ENCODE data around the gene CAPN11.

GRCh38 chr6:44214307-44214706, 55.7 kb downstream of the CAPN11 start:
- no peak for TF ChIP-seq CTCF (IDR thresholded peaks at IDR 0.05; ENCODE audit: insufficient read depth, low read length)
- no peak for TF ChIP-seq REST (IDR thresholded peaks at IDR 0.05; ENCODE audit: insufficient replicate concordance, low read depth)
- TF ChIP-seq POLR2AphosphoS5 (IDR thresholded peaks at IDR 0.05; ENCODE audit: low read depth): no peak
- TF ChIP-seq GABPA (IDR thresholded peaks at IDR 0.05; ENCODE audit: low read depth): no peak
- no peak for TF ChIP-seq SPI1 (IDR thresholded peaks at IDR 0.05; ENCODE audit: borderline replicate concordance, low read depth)

Measured in HL-60 (cell line).